Calu3 (cell line): ENCODE results near the gene ETS1. TPM values are rescaled to one million over a fixed set of nuclear protein-coding genes. Genes with fewer than 3 reads are reported as not detected.

ENCODE experiments used
- BruUV-seq: library from RNA; stranded (reverse); fragments of 400-500 nt; replicated peaks from 2 replicates; lab custom pipeline; 2021; lab: Mats Ljungman, UMichigan
- CTCF ChIA-PET: fragments of 300-600 bp; sonication (Branson Sonifier 250); formaldehyde crosslinking; loops from one replicate; lab custom pipeline; 2022; ENCODE audit warnings: antibody characterized with exemption; lab: Charles Lee
- DNase-seq: peaks from one replicate; pipeline ENCODE4 v3.0.0; 2022
- H3K27ac Mint-ChIP-seq: one replicate; pipeline ENCODE4 v1.8.0; 2022; ENCODE audit warnings: mixed read lengths; ENCODE audit not compliant: unreplicated experiment
- H3K27me3 Mint-ChIP-seq: one replicate; pipeline ENCODE4 v1.8.0; 2022; ENCODE audit warnings: mixed read lengths; ENCODE audit not compliant: unreplicated experiment
- H3K36me3 Mint-ChIP-seq: one replicate; pipeline ENCODE4 v1.8.0; 2022; ENCODE audit warnings: mild to moderate bottlenecking, moderate library complexity, mixed read lengths; ENCODE audit not compliant: insufficient read depth, unreplicated experiment
- H3K4me1 Mint-ChIP-seq: one replicate; pipeline ENCODE4 v1.8.0; 2022; ENCODE audit warnings: mild to moderate bottlenecking, low read depth, mixed read lengths; ENCODE audit not compliant: unreplicated experiment
- H3K4me3 Mint-ChIP-seq: one replicate; pipeline ENCODE4 v1.8.0; 2022; ENCODE audit warnings: mild to moderate bottlenecking, low read depth, moderate library complexity, mixed read lengths; ENCODE audit not compliant: unreplicated experiment
- H3K9me3 Mint-ChIP-seq: one replicate; pipeline ENCODE4 v1.8.0; 2022; ENCODE audit warnings: low read depth, mixed read lengths; ENCODE audit not compliant: unreplicated experiment
- CTCF ChIP-seq: fragments of 200-600 bp; IDR thresholded peaks from one replicate; pipeline ENCODE4 v1.8.0; 2022; ENCODE audit warnings: antibody characterized with exemption; ENCODE audit not compliant: unreplicated experiment
- intact Hi-C: fragments of 100-400 bp; cut with micrococcal nuclease; formaldehyde crosslinking; loops from one replicate; pipeline ENCODE4 v1.10.0; 2022; ENCODE audit not compliant: unreplicated experiment
- total RNA-seq: library from RNA; stranded (reverse); gene quantifications from 2 replicates; pipeline ENCODE4 v1.2.3, GENCODE V29; 2022

Gene ETS1
- total RNA-seq, 1 experiment from 2014 or later, result 38.4 TPM

- no peak for TF ChIP-seq CTCF
- Mint-ChIP-seq H3K4me1 (no peaks in the 10 kb centered on the region), H3K4me3 (no peak overlapping the region), H3K27ac (no peak overlapping the region), H3K36me3 (no peaks in the 10 kb centered on the region), H3K27me3 (peaks cover 27% of the 10 kb centered on the region), H3K9me3 (no peaks in the 10 kb centered on the region)
- no TSS peak for BruUV-seq
- no peak for DNase-seq
- intact Hi-C loops, result no loop called here
- CTCF ChIA-PET, result no interaction called here
Measured at GRCh38 chr11:128593281-128593680, 5.9 kb upstream of the ETS1 start.

GRCh38 chr11:128592454-128592853 is 5.1 kb upstream of the ETS1 start:
- Mint-ChIP-seq H3K9me3 (no peaks in the 10 kb centered on the region), H3K36me3 (no peaks in the 10 kb centered on the region), H3K4me1 (no peaks in the 10 kb centered on the region), H3K4me3 (no peak overlapping the region), H3K27ac (no peak overlapping the region), H3K27me3 (peaks cover 27% of the 10 kb centered on the region)
- TF ChIP-seq CTCF, result no peak
- CTCF ChIA-PET, result no interaction called here
- DNase-seq, result no peak
- BruUV-seq, result no TSS peak
- intact Hi-C loops, result no loop called here

GRCh38 chr11:128590587-128590986 is 3.2 kb upstream of the ETS1 start:
- H3K4me1 Mint-ChIP-seq, result no peaks in the 10 kb centered on the region
- H3K27ac Mint-ChIP-seq, result no peak overlapping the region
- intact Hi-C loops, result no loop called here
- no peak for TF ChIP-seq CTCF
- DNase-seq, result no peak
- BruUV-seq, result no TSS peak
- no peak overlapping the region for H3K4me3 Mint-ChIP-seq
- peaks cover 27% of the 10 kb centered on the region for H3K27me3 Mint-ChIP-seq
- H3K36me3 Mint-ChIP-seq, result no peaks in the 10 kb centered on the region
- CTCF ChIA-PET, result no interaction called here
- no peaks in the 10 kb centered on the region for H3K9me3 Mint-ChIP-seq

- Mint-ChIP-seq H3K4me3 (no peak overlapping the region), H3K9me3 (no peaks in the 10 kb centered on the region), H3K36me3 (no peaks in the 10 kb centered on the region), H3K4me1 (peaks cover under 1% of the 10 kb centered on the region), H3K27ac (no peak overlapping the region), H3K27me3 (peaks cover 32% of the 10 kb centered on the region)
- no TSS peak for BruUV-seq
- no peak for DNase-seq
- intact Hi-C loops, result no loop called here
- CTCF ChIA-PET, result no interaction called here
- no peak for TF ChIP-seq CTCF
Measured at GRCh38 chr11:128589998-128590397, 2.6 kb upstream of the ETS1 start.
